Mucosa of descending colon (tissue), 3 donors: Measurements from ENCODE around the gene IWS1. TPM values are rescaled to one million over a fixed set of nuclear protein-coding genes. Genes with fewer than 3 reads are reported as not detected.
A peak's percentile ranks its signal among the peaks of the same experiment; 100 is the strongest.

Experiments used
- ATAC-seq: fragments of 200-7000 bp; cut with Tn5 transposase; one replicate; pipeline ENCODE4 v1.9.1; 2020; ENCODE audit warnings: mild to moderate bottlenecking, moderate library complexity
- DNase-seq, 3 donors: peaks; one replicate each; pipeline ENCODE4 v3.0.0-alpha.2; 2020
- H3K36me3 ChIP-seq: fragments of 200-600 bp; one replicate; pipeline ENCODE4 v1.8.0; 2021; ENCODE audit warnings: low read depth, mild to moderate bottlenecking
- H3K4me1 ChIP-seq: fragments of 200-600 bp; one replicate; pipeline ENCODE4 v1.8.0; 2021; ENCODE audit warnings: low read depth, mild to moderate bottlenecking
- H3K4me3 ChIP-seq: fragments of 200-600 bp; one replicate; pipeline ENCODE4 v1.8.0; 2021; ENCODE audit warnings: mild to moderate bottlenecking
- H3K9me3 ChIP-seq: fragments of 200-600 bp; one replicate; pipeline ENCODE4 v1.8.0; 2021; ENCODE audit warnings: mild to moderate bottlenecking
- CTCF ChIP-seq: fragments of 200-600 bp; IDR thresholded peaks from one replicate; pipeline ENCODE4 v1.8.0; 2022; ENCODE audit warnings: antibody characterized with exemption, mild to moderate bottlenecking
- intact Hi-C, 2 donors: fragments of 100-400 bp; cut with DNase I in 1 of 2; cut with micrococcal nuclease in 1 of 2; formaldehyde crosslinking; loops; one replicate each; pipeline versions ENCODE4 v1.11.0 to v1.11.1; 2022; cut with DNase I, micrococcal nuclease
- total RNA-seq, 3 donors: library from RNA; stranded (reverse); fragmentation: NEBNext Ultra II Directional in 2 of 3; extraction: Animal tissue kit (Norgen Biotek cat#: 25700) in 2 of 3; gene quantifications; one replicate each; pipeline versions ENCODE4 v1.2.1 to v1.2.4, GENCODE V29; 2021 to 2023
- donor health status: DM: no; HTN: no; CAD: no; lungs with moderate emphysema.
- donor health status: DM: no; HTN: no; CAD: no.
- donor health status: DM: no; HTN: yes; CAD: no.

Gene IWS1
- total RNA-seq, 3 donors from 2014 or later: 32.3 to 38.4 (median 33.2) TPM

- no peaks in the 10 kb centered on the region for H3K9me3 ChIP-seq
- DNase-seq (no peak), ATAC-seq (no peak)
- H3K36me3 ChIP-seq: no peaks in the 10 kb centered on the region
- TF ChIP-seq CTCF: no peak
- no peak overlapping the region for H3K4me3 ChIP-seq
- intact Hi-C loops: no loop called here
- no peaks in the 10 kb centered on the region for H3K4me1 ChIP-seq
These were observed 27.9 kb downstream of the IWS1 start for GRCh38 chr2:127498386-127498785.

- intact Hi-C loops: no loop called here
- no peak for TF ChIP-seq CTCF
- Histone ChIP-seq H3K4me3 (no peak overlapping the region), H3K9me3 (no peaks in the 10 kb centered on the region), H3K4me1 (no peaks in the 10 kb centered on the region), H3K36me3 (peaks cover 12% of the 10 kb centered on the region)
- DNase-seq: no peak
- ATAC-seq: peak; percentile 42
These were observed 36.0 kb downstream of the IWS1 start for GRCh38 chr2:127490283-127490682.

- DNase-seq (no peak), ATAC-seq (no peak)
- TF ChIP-seq CTCF: no peak
- no peaks in the 10 kb centered on the region for H3K9me3 ChIP-seq
- intact Hi-C loops: no loop called here
- peaks cover 19% of the 10 kb centered on the region for H3K36me3 ChIP-seq
- H3K4me3 ChIP-seq: no peak overlapping the region
- H3K4me1 ChIP-seq: no peaks in the 10 kb centered on the region
These were observed 39.8 kb downstream of the IWS1 start for GRCh38 chr2:127486247-127487058.

- intact Hi-C loops: no loop called here
- DNase-seq (no peak), ATAC-seq (no peak)
- H3K4me1 ChIP-seq: no peaks in the 10 kb centered on the region
- H3K4me3 ChIP-seq: no peak overlapping the region
- no peaks in the 10 kb centered on the region for H3K9me3 ChIP-seq
- H3K36me3 ChIP-seq: peaks cover 24% of the 10 kb centered on the region
- no peak for TF ChIP-seq CTCF
These were observed 40.6 kb downstream of the IWS1 start for GRCh38 chr2:127485694-127486071.

- DNase-seq: no peak
- H3K4me3 ChIP-seq: no peak overlapping the region
- no peak for TF ChIP-seq CTCF
- intact Hi-C loops: no loop called here
- peaks cover 26% of the 10 kb centered on the region for H3K36me3 ChIP-seq
- H3K4me1 ChIP-seq: no peaks in the 10 kb centered on the region
- H3K9me3 ChIP-seq: no peaks in the 10 kb centered on the region
- ATAC-seq: no peak
These were observed 41.1 kb downstream of the IWS1 start for GRCh38 chr2:127485051-127485693.
